HepG2 (cell line): ENCODE data around the gene EMILIN3. TPM values are rescaled to one million over a fixed set of nuclear protein-coding genes. Genes with fewer than 3 reads are reported as not detected.
A peak's percentile ranks its signal among the peaks of the same experiment; 100 is the strongest.

Experiments
- ATF7-NPFF ChIP-seq: sonication (generic); formaldehyde crosslinking; IDR thresholded peaks from 2 replicates; pipeline ENCODE4 v1.8.1; 2023; ENCODE audit warnings: mild to moderate bottlenecking, low read depth, missing genetic modification reagents, moderate library complexity
- HNF4A ChIP-seq: sonication (generic); formaldehyde crosslinking; IDR thresholded peaks from 2 replicates; pipeline ENCODE4 v1.4.0; 2020; ENCODE audit warnings: missing genetic modification reagents
- HNF4G ChIP-seq, 2 experiments: sonication (generic) in 1 of 2; formaldehyde crosslinking in 1 of 2; IDR thresholded peaks; 2 replicates each; pipeline versions ENCODE4 v1.4.0 to v1.6.1; 2011 to 2020; ENCODE audit warnings: borderline replicate concordance in 2 of 2, low read depth in 2 of 2, mild to moderate bottlenecking in 2 of 2, low read length in 1 of 2, missing genetic modification reagents in 1 of 2, moderate library complexity in 1 of 2
- IKZF1 ChIP-seq: fragments of 450-650 bp; IDR thresholded peaks from 2 replicates; pipeline ENCODE4 v1.7.1; 2016
- IRX3 ChIP-seq: sonication (generic); formaldehyde crosslinking; IDR thresholded peaks from 2 replicates; pipeline ENCODE4 v1.8.1; 2023; ENCODE audit warnings: mild to moderate bottlenecking, low read depth, missing genetic modification reagents, borderline replicate concordance
- KAT7 ChIP-seq: IDR thresholded peaks from 2 replicates; pipeline ENCODE4 v1.6.1; 2018; ENCODE audit warnings: borderline replicate concordance, missing compliant biosample characterization
- KMT2A ChIP-seq: sonication (generic); formaldehyde crosslinking; IDR thresholded peaks from 2 replicates; pipeline ENCODE4 v1.4.0; 2020; ENCODE audit warnings: missing genetic modification reagents
- MIER2 ChIP-seq: IDR thresholded peaks from 2 replicates; pipeline ENCODE4 v1.6.1; 2016; ENCODE audit warnings: missing biosample characterization, missing genetic modification reagents
- MXD4 ChIP-seq: IDR thresholded peaks from 2 replicates; pipeline ENCODE4 v1.6.1; 2016; ENCODE audit warnings: mild to moderate bottlenecking, missing biosample characterization, missing genetic modification reagents
- NFE2L2 ChIP-seq: fragments of 150-350 bp; IDR thresholded peaks from 2 replicates; pipeline ENCODE4 v1.6.1; 2014; ENCODE audit warnings: low read length
- RAD21 ChIP-seq: fragments of 450-650 bp; formaldehyde crosslinking; IDR thresholded peaks from 2 replicates; pipeline ENCODE4 v1.5.0; 2020; ENCODE audit warnings: mild to moderate bottlenecking
- RORA ChIP-seq: sonication (generic); formaldehyde crosslinking; IDR thresholded peaks from 2 replicates; pipeline ENCODE4 v1.5.0; 2020; ENCODE audit warnings: mild to moderate bottlenecking, missing genetic modification reagents, moderate library complexity
- SALL2 ChIP-seq: sonication (generic); formaldehyde crosslinking; IDR thresholded peaks from 2 replicates; pipeline ENCODE4 v1.8.1; 2023; ENCODE audit warnings: mild to moderate bottlenecking, missing genetic modification reagents, inconsistent platforms
- SIN3B ChIP-seq: fragments of 150-350 bp; IDR thresholded peaks from 2 replicates; pipeline ENCODE4 v1.6.1; 2014; ENCODE audit warnings: low read length
- SIX1 ChIP-seq: sonication (generic); formaldehyde crosslinking; IDR thresholded peaks from 2 replicates; pipeline ENCODE4 v1.4.0; 2020; ENCODE audit warnings: missing genetic modification reagents, borderline replicate concordance
- SMC3 ChIP-seq: IDR thresholded peaks from 2 replicates; pipeline ENCODE4 v1.6.1; 2011; ENCODE audit warnings: low read length, improper control_type of control experiment
- YEATS2 ChIP-seq: sonication (generic); formaldehyde crosslinking; IDR thresholded peaks from 2 replicates; pipeline ENCODE4 v1.4.0; 2020; ENCODE audit warnings: missing genetic modification reagents, borderline replicate concordance
- YY1 ChIP-seq: IDR thresholded peaks from 2 replicates; pipeline ENCODE4 v1.6.1; 2011; ENCODE audit warnings: low read length, low read depth, moderate library complexity, mild to moderate bottlenecking; ENCODE audit not compliant: insufficient read depth, insufficient replicate concordance
- ZEB1 ChIP-seq: IDR thresholded peaks from 2 replicates; pipeline ENCODE4 v1.6.1; 2012; ENCODE audit warnings: mild to moderate bottlenecking, low read depth, inconsistent platforms; ENCODE audit not compliant: insufficient replicate concordance
- ZNF383 ChIP-seq: sonication (generic); formaldehyde crosslinking; IDR thresholded peaks from 2 replicates; pipeline ENCODE4 v1.4.0; 2020; ENCODE audit warnings: missing genetic modification reagents, mild to moderate bottlenecking, borderline replicate concordance
- ZNF615 ChIP-seq: sonication (generic); formaldehyde crosslinking; IDR thresholded peaks from 2 replicates; pipeline ENCODE4 v1.5.0; 2020; ENCODE audit warnings: mild to moderate bottlenecking, missing genetic modification reagents, borderline replicate concordance
- ZNF652 ChIP-seq: IDR thresholded peaks from 2 replicates; pipeline ENCODE4 v1.6.1; 2016; ENCODE audit warnings: low read depth, borderline replicate concordance
- ZNF720 ChIP-seq: sonication (generic); formaldehyde crosslinking; IDR thresholded peaks from 2 replicates; pipeline ENCODE4 v1.4.0; 2020; ENCODE audit warnings: missing genetic modification reagents
- polyA plus RNA-seq, 8 experiments: library from polyadenylated mRNA; depleted of rRNA in 3 of 8; stranded (reverse) in 7 of 8; unstranded in 1 of 8; fragments of >200 nt; fragmentation: Illumina TruSeq in 4 of 8; extraction: Trizol in 4 of 8; gene quantifications; 2 replicates each; pipeline versions ENCODE4 v1.2.1 to v1.2.3, GENCODE V29; 2011 to 2016; ENCODE audit warnings: low read depth in 4 of 8, missing spikeins in 1 of 8, mixed read lengths in 1 of 8; ENCODE audit not compliant: insufficient read depth in 1 of 8
- total RNA-seq, 5 experiments: library from RNA; depleted of rRNA; stranded (reverse); fragments of >200 nt; fragmentation: Illumina TruSeq; extraction: Trizol; gene quantifications; 2 replicates each; pipeline ENCODE4 v1.2.3, GENCODE V29; 2016; ENCODE audit warnings: low read depth in 1 of 5
- TF ChIP-seq, protein P1 (sequence below), 2 experiments: sonication (generic) in 1 of 2; formaldehyde crosslinking in 1 of 2; IDR thresholded peaks; 2 replicates each; pipeline versions ENCODE4 v1.4.0 to v1.6.1; 2018 to 2020; ENCODE audit warnings: missing genetic modification reagents in 2 of 2, borderline replicate concordance in 1 of 2, low read depth in 1 of 2, mild to moderate bottlenecking in 1 of 2, missing biosample characterization in 1 of 2
- TF ChIP-seq, protein P2 (sequence below): sonication (generic); formaldehyde crosslinking; IDR thresholded peaks from 2 replicates; pipeline ENCODE4 v1.4.0; 2020; ENCODE audit warnings: missing genetic modification reagents, borderline replicate concordance
- TF ChIP-seq, protein P3 (sequence below): sonication (generic); formaldehyde crosslinking; IDR thresholded peaks from 2 replicates; pipeline ENCODE4 v1.8.0; 2022; ENCODE audit warnings: mild to moderate bottlenecking, missing genetic modification reagents, borderline replicate concordance

Gene EMILIN3
- total and polyA plus RNA-seq, 2 of the 13 experiments (the other 11 are each of a cell fraction or from before 2014, with no cell fraction given): 0.25 to 0.29 TPM

- TF ChIP-seq, protein P1, sequence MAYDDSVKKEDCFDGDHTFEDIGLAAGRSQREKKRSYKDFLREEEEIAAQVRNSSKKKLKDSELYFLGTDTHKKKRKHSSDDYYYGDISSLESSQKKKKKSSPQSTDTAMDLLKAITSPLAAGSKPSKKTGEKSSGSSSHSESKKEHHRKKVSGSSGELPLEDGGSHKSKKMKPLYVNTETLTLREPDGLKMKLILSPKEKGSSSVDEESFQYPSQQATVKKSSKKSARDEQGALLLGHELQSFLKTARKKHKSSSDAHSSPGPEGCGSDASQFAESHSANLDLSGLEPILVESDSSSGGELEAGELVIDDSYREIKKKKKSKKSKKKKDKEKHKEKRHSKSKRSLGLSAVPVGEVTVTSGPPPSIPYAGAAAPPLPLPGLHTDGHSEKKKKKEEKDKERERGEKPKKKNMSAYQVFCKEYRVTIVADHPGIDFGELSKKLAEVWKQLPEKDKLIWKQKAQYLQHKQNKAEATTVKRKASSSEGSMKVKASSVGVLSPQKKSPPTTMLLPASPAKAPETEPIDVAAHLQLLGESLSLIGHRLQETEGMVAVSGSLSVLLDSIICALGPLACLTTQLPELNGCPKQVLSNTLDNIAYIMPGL (CRISPR knock-in tag; IDR thresholded peaks at IDR 0.05; ENCODE audit: borderline replicate concordance in 1 of 2, low read depth in 1 of 2): peak; percentile 34 to 68; a peak in 1 of 4 replicates
- TF ChIP-seq KMT2A (CRISPR knock-in tag) (peak; percentile 49; the same call in 1 of the 2 replicates), HNF4G (IDR thresholded peaks at IDR 0.05; ENCODE audit: borderline replicate concordance, low read depth, low read length) (peak; percentile 80), HNF4G (CRISPR knock-in tag; IDR thresholded peaks at IDR 0.05; ENCODE audit: borderline replicate concordance, low read depth) (peak; percentile 87), KAT7 (CRISPR knock-in tag) (peak; percentile 46; the same call in 1 of the 2 replicates), YY1 (peak; percentile 42), MXD4 (CRISPR knock-in tag) (peak; percentile 70), HNF4A (CRISPR knock-in tag) (peak; percentile 79), ZEB1 (peak; percentile 80), ATF7-NPFF (CRISPR knock-in tag) (peak; percentile 80), ZNF652 (CRISPR knock-in tag) (0 out of 2 replicates have a peak, but pooled peaks have one; percentile 23), SIX1 (CRISPR knock-in tag) (0 out of 2 replicates have a peak, but pooled peaks have one; percentile 0), YEATS2 (CRISPR knock-in tag) (peak; percentile 76), ZNF383 (CRISPR knock-in tag) (no peak), MIER2 (no peak; the same call in 1 of the 2 replicates), IKZF1 (no peak), RORA (CRISPR knock-in tag) (no peak), ZNF720 (CRISPR knock-in tag) (no peak), RAD21 (peak; percentile 79), SIN3B (0 out of 2 replicates have a peak, but pooled peaks have one; percentile 3), SALL2 (peak; percentile 4; the same call in 1 of the 2 replicates), NFE2L2 (no peak), ZNF615 (no peak; the same call in 1 of the 2 replicates), IRX3 (no peak), SMC3 (no peak)
- TF ChIP-seq, protein P2, sequence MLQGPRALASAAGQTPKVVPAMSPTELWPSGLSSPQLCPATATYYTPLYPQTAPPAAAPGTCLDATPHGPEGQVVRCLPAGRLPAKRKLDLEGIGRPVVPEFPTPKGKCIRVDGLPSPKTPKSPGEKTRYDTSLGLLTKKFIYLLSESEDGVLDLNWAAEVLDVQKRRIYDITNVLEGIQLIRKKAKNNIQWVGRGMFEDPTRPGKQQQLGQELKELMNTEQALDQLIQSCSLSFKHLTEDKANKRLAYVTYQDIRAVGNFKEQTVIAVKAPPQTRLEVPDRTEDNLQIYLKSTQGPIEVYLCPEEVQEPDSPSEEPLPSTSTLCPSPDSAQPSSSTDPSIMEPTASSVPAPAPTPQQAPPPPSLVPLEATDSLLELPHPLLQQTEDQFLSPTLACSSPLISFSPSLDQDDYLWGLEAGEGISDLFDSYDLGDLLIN: peak; percentile 21; the same call in 1 of the 2 replicates
- TF ChIP-seq, protein P3, sequence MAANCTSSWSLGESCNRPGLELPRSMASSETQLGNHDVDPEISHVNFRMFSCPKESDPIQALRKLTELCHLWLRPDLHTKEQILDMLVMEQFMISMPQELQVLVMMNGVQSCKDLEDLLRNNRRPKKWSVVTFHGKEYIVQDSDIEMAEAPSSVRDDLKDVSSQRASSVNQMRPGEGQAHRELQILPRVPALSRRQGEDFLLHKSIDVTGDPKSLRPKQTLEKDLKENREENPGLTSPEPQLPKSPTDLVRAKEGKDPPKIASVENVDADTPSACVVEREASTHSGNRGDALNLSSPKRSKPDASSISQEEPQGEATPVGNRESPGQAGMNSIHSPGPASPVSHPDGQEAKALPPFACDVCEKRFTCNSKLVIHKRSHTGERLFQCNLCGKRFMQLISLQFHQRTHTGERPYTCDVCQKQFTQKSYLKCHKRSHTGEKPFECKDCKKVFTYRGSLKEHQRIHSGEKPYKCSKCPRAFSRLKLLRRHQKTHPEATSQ (CRISPR knock-in tag): no peak; the same call in 1 of the 2 replicates
Observed at GRCh38 chr20:41340327-41341055, 26.1 kb downstream of the EMILIN3 start, which contains the start of gene LPIN3 (continued).
